Stimulated activated CD4-positive, alpha-beta T cell treated with anti-CD3 and anti-CD28 coated beads, Interleukin-1b, Interleukin-23, amount 100 ng/mL, for 48 hours (primary cell): Measurements from ENCODE around the gene BANF1.

ENCODE experiments used
- DNase-seq: peaks from one replicate; pipeline ENCODE4 v3.0.0-alpha.2; 2020

The BANF1 gene

DNA sequence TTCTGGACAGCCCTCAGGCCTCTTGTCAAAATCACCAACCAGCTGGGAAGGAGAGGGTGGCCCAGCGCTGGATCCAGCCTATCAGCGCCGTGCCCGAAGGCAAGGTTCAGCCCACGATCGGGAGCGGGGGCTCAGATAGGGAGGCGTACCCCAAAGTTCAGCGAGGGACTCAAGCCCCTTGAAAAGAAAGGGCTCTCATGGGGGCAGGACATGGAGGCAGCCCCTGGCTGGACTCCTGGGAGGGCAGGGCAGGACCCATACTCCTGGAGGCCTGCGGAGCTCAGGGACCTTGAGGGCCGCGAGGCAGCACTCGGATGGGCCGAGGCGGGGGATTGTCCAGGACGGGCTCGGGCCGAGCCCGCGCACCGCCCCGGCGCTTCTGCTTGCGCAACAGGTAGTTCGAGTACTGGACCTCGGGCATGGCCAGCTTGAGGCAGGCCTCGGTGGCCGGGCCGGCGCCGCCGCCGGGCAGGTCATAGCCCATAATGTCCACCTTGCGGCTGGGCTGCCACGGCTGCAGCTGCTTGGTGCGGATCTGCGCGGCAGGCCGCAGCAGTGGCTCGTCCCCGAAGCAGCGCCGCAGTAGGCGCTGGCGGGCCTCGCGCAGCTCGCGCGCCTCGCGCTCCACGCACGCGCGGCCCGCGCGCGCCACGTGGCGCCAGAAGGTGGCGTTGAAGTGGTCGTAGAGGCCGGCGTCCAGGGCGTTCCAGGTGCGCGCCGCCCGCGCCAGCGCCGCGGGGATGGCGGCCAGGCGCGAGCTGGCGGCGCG is 40.1 kb downstream of the BANF1 start:
- DNase-seq, result no peak

DNA sequence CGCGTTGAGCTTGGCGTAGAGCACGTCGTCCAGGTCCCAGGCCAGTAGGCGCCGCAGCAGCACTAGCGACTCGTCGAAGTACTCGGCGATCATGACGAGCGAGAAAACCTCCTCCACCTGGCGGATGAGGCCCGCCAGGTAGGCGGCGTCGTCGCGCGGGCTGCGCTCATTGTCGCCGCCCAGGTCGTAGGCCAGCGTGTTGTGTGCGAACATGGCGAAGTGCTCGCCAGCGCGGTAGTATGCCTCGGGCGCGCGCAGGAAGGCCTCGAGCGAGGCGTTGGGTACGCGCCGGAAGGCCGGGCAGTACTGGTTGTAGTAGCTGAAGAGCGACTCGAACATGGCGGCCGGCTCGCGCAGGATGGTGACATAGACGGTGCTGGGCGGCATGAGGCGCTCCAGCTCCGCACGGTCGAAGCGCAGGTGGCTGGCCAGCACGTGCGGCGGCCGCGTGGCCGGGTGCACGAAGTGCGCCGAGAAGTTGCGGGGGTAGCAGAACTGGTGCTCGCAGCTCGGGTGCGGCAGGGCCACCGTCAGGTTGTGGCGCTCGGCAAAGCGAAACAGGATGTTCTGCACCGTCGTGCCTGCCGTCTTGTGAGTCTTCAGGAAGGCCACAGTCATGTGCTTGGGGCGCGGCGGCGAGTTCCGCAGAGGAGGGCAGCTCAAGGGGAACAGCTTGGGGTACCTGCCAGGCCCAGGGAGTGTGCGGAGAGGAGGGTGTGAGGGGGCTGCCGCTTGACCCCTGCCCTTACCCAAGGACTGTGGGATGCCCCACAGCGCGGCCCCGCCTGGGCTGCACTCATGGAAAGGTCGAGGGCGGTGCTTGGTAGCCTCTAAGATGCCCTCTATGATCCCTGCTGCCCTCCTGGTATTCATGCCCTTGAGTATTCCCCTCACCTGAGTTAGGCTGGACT is 40.9 kb downstream of the BANF1 start:
- DNase-seq, result no peak

DNA sequence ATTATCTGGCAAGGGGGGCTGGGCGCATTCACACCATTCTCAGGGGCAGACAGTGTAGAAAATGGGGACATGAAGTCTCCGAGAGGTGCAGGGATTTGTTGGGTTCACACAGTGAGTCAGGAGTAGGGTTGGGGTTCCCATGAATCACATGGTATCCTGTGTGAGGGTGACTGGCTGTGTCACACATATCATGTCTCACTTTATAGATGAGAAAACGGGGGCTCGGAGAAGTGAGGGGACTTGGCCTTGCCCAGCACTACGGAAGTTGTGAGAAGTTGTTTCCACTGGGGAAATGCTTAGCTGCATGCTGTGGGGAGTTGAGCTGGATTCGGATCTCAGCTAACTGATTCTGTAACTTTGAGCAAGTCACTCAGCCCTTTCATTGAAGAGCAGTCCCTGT is 42.5 kb downstream of the BANF1 start:
- no peak for DNase-seq

DNA sequence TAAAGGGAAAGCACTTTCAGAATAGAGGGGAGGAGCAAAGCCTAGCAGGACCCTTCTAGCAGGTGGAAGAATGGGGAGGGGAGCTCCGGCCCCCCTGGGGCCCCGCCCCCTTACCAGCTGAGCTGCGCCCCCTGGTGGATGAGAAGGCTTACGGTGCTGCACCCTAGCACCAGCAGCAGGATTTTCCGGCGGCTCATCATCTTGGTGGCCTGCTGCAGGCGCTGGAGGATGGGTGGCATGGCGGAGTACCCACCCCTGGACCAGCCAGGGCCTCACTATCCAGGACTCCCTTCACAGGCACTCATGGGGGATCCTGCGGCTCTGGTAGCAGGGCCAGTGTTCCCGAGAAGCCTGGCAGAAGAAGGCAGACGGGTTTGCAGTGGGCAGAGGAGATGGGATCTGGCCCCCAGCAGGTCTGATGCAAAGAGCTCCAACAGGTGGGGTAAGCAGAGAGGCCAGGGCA is 42.9 kb downstream of the BANF1 start:
- peak; percentile 83 for DNase-seq

DNA sequence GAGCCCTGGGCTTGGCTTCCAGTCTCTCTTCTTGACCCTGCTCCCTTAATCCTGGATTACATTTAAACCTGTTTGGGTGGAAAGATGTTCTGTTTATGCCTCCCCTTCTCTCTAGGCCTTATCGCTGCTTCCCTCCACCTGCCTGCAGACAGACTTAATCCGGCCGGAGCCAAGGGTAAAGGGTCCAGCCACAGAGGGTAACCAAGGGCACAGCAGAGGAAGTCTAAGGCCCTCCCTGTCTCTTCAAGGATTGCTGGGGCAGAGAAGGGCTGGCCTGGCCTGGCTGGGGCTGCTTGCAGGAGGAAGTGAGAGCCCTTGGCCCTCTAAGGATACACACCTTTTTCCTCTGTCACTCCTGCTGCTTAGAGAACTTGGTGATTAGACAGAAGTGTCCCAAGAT is 44.6 kb downstream of the BANF1 start:
- no peak for DNase-seq

DNA sequence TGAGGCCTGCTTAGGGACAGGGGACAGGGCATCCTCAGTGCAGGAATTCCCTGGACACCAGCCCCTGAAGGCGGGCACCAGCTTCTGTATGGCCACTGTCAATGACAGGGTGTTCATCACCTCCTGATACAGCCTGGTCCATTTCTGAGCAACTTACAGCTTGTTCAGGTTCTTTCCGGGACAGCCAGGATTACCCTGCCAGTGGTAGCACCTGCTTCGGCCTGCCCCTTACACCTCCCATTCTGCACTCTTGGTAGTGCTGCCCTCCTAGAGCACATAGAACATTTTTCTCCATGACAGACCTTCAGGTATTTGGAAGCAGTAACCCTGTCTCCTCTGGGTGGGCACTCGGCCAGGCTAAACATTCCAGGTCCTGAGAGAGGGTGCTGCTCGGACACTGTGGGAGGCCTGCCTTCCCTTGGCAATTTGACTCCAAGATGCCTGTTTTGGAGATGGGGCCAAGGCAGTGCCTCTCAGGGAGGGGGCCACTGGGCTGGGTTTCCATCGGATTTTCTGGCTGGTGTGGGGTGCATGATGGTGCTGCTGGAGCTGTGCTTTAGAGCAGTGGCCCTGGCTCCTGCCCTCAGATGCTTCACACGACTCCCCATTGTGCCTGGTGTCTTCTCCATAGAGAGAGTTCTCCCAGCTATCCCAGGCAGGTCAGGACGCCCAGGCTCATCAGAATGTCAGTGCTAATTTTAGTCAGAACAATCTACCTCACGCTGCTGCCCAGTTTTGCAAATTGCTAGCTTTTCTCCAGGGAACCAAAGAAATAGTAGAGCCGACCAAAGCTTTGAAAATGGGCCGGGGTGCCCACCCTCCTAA is 45.5 kb downstream of the BANF1 start:
- DNase-seq, result no peak

DNA sequence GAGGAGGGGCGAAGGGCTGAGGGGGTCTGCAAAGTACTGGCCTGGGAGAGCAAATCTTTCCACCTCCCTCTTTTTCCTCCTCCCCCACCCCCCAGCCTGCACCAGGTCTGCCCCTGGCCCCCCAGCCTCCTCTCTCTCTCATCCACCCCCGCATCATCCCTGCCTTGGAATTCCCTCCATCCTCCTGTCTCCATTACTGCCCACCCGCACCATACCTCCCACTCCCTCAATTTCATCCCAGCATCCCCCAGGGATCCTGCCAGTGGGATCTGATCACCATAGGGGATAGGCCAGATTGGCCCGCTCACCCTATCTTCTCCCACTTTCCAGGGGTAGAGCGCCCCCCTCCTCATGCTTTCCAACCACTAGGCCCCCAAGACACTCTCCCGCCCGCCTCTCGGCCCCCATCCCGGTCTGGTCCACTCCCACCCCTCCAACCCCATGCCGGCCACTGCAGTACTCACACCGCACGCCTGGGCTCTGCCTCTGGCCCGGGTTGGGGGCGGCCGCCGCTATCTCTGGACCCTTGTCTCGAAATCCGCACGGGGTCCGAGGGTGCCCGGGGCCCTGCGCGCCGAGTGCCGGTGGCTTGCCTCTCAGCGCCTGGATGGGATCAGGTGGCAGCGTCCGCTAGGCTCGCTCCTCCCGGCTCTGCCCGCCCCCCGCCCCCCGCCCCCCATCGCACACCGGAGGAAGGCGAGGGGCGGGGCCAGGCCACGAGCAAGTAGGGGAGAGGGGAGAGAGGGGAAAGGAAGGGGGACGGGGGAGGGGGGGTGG is 46.4 kb downstream of the BANF1 start, which contains the start of gene GAL3ST3:
TSS of gene GAL3ST3 (minus strand) at position 615 of the 777 bp plus-strand sequence. CDS start 3,746 bp downstream, outside the sequence.
- DNase-seq, result no peak

DNA sequence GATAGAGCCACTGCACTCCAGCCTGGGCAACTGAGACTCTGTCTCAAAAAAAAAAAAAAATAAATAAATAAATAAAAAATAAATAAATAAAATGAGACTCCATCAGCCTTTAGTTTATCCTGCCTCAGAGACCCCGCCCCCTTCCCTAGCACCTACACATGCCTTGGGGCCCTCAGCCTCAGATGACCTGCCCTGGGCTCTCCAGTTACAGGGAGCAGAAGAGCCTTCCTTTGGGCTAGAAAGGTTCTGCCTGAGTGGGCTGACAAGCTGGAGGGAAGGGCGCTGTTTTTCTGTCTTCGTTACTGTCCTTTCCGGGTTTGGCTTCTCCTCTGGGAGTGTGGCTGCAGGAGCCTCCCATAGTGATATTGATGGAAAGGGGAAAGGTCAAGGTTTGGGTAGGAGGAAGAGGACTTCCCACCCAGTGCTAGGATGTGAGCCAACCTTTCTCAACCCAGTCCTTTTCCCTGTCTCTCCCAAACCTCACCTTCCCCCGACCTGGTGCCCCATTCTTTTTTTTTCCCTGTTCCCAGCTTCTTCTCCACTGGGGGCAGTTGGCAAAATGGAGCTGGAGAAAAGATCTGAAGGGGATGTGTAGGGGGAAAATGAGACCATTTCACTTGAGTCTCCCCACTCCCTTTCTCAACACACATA is 48.4 kb downstream of the BANF1 start:
- DNase-seq, result no peak

DNA sequence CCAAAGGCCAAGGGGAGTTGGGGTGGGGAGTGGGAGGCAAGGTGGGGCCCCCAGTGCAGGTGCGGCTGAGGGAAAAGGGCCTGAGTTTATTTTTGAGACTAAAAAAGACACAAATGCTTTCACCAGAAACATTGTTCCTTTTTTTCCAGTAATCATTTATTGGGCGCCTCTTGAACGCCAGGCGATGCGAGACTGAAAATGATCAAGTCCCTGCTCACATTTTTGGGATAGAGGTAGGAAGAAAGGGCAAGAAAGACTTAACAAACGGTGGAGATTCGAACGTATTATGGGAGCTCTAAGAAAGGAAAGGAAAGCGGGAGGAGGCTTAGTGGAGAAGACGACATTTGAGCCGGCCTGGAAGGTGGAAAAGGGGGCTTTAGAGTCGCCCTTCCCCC is 49.1 kb downstream of the BANF1 start:
- DNase-seq, result no peak

DNA sequence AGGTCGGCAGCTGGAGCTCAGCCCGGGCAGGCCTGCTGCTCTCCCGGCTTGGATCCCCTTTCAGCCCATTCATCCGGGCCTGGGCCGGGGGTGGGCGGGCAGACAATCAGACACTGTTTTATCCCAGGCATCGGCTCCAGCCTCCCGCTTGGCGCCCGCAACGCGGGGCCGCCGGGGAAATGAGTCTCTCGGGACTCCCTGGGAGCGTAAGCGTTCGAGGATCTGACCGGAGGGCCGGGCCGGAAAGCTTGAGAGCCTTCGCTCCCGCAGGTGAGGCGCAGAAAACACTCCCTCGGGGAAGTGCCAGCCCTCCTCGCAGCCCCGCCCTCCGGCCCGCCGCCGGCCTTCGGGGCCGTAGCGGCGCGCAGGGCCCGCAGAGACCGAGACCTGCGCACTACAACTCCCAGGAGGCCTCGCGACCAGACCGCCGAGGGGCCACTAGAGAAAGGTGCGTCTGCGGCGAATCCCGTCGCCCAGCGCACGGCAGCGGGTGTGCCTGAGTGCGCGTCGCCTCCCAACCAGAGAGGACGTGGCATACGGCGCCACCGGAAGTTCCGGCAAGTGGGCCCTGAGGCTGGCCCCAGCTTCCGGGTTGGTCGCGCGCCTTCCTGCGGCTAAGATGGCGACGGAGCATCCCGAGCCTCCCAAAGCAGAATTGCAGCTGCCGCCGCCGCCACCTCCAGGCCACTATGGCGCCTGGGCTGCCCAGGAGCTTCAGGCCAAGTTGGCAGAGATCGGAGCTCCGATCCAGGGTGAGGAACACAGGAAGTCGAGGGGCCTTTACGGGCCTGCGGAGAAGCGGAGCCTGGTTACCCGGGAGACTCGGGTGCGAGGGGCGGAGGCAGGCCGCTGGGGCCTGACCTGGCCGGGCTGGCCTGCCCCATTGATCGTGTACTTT is 49.7 kb downstream of the BANF1 start, which contains the start of gene SF3B2:
TSS of gene SF3B2 (plus strand) at position 599 of the 898 bp plus-strand sequence. CDS start at position 620, 21 bp downstream.
- peak; percentile 98 for DNase-seq

DNA sequence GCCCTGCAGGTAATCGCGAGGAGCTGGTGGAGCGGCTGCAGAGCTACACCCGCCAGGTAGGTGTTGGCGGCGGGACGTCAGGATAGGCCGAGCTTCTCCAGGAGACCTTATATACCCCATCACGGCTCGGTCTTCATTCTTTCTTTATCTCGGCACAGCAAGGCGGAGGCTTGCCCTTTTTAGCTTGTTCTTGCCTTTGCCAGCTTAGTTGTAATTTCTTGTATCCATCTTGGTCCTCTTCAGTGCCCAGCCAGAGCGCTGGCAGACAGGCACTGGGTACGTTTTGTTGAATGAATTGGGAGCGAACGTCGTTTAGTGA is 50.3 kb downstream of the BANF1 start:
- DNase-seq, result no peak
